Endothelial cell of umbilical vein (primary cell): Measurements from ENCODE around the gene MEF2C.

Experiments
- EZH2 ChIP-seq: IDR thresholded peaks from 2 replicates; pipeline ENCODE4 v1.6.1; 2012; ENCODE audit warnings: borderline replicate concordance, low read depth, mild to moderate bottlenecking, moderate library complexity, low read length, inconsistent platforms; ENCODE audit not compliant: severe bottlenecking
- MYC ChIP-seq: IDR thresholded peaks from one replicate; pipeline ENCODE4 v1.6.1; 2011; ENCODE audit warnings: mild to moderate bottlenecking, low read depth, low read length
- POLR2A ChIP-seq: IDR thresholded peaks from 2 replicates; pipeline ENCODE4 v1.6.1; 2012; ENCODE audit warnings: low read depth, mild to moderate bottlenecking, control low read depth, low read length
- TF ChIP-seq, protein P1 (sequence below), 2 donors: IDR thresholded peaks; 1 replicate in 1 of 2; 2 replicates in 1 of 2; pipeline ENCODE4 v1.5.1; 2011; ENCODE audit warnings: low read length in 2 of 2, mild to moderate bottlenecking in 2 of 2, moderate library complexity in 2 of 2, control low read depth in 1 of 2, inconsistent platforms in 1 of 2, low read depth in 1 of 2; ENCODE audit not compliant: insufficient read depth in 1 of 2; ENCODE audit errors: extremely low read depth in 1 of 2

DNA sequence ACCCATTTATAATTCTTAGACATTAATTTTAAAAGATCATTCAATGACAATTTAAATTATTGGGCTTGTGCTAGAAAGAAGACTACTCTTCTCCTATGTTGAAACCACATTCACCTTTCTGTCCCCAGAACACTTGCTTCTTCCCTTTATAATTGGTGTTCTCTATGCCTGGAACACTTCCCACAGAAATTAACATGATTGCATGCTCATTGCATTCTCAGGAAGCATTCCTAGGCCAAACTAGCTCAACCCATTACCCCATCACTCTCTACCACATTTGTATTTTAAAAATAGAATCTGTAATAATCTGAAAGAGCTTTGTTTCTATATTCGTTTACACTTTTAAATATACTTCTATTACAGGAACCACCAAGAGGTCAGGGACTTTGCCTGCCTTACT lies 184.7 kb downstream of the MEF2C start:
- TF ChIP-seq, protein P1, sequence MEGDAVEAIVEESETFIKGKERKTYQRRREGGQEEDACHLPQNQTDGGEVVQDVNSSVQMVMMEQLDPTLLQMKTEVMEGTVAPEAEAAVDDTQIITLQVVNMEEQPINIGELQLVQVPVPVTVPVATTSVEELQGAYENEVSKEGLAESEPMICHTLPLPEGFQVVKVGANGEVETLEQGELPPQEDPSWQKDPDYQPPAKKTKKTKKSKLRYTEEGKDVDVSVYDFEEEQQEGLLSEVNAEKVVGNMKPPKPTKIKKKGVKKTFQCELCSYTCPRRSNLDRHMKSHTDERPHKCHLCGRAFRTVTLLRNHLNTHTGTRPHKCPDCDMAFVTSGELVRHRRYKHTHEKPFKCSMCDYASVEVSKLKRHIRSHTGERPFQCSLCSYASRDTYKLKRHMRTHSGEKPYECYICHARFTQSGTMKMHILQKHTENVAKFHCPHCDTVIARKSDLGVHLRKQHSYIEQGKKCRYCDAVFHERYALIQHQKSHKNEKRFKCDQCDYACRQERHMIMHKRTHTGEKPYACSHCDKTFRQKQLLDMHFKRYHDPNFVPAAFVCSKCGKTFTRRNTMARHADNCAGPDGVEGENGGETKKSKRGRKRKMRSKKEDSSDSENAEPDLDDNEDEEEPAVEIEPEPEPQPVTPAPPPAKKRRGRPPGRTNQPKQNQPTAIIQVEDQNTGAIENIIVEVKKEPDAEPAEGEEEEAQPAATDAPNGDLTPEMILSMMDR (IDR thresholded peaks at IDR 0.05; ENCODE audit: extremely low read depth in 1 of 2, insufficient read depth in 1 of 2, low read depth in 1 of 2, low read length in 2 of 2): no peak
- TF ChIP-seq EZH2 (no peak), POLR2A (no peak), MYC (no peak)
